ES-I3 (cell line): ENCODE measurements around the gene TPT1.

Experiments
- H3K36me3 ChIP-seq: 2 replicates; pipeline ENCODE4 v1.6.1; 2013; ENCODE audit warnings: mild to moderate bottlenecking, low read length, control low read depth, moderate library complexity; ENCODE audit not compliant: insufficient read depth
- H3K4me1 ChIP-seq: 2 replicates; pipeline ENCODE4 v1.6.1; 2013; ENCODE audit warnings: mild to moderate bottlenecking, control low read depth, low read length; ENCODE audit not compliant: insufficient read depth
- H3K9ac ChIP-seq: 2 replicates; pipeline ENCODE4 v1.6.1; 2013; ENCODE audit warnings: low read depth, mild to moderate bottlenecking, low read length, moderate library complexity
- H3K9me3 ChIP-seq: 2 replicates; pipeline ENCODE4 v1.6.1; 2013; ENCODE audit warnings: mild to moderate bottlenecking, low read length, moderate library complexity; ENCODE audit not compliant: control insufficient read depth, insufficient read depth

Gene TPT1

GRCh38 chr13:45295536-45295935 lies 45.4 kb downstream of the TPT1 start:
- no peaks in the 10 kb centered on the region for H3K9me3 ChIP-seq
- H3K9ac ChIP-seq: no peak overlapping the region
- H3K36me3 ChIP-seq: no peaks in the 10 kb centered on the region
- peaks cover 3% of the 10 kb centered on the region; the same call in 1 of the 2 replicates for H3K4me1 ChIP-seq

DNA sequence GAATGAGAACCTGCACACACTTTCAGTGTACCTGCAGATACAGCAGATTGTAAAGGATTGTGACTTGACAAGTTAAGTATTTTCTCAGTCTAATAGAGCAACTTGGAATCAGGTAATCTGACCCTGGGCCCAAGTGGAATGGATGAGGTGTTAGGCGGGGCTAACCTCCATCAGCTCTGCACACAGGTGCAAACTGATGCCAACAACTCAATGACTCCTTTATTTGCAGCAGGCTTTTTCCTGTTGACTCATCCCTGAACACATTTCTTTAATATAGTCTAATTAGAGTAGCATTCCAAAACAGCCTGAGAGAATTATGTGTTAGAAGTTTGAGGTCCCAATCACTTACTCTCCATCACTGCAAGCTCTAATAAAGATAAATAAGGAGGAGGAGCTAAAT lies 48.8 kb downstream of the TPT1 start:
- no peaks in the 10 kb centered on the region for H3K4me1 ChIP-seq
- no peaks in the 10 kb centered on the region for H3K9me3 ChIP-seq
- H3K9ac ChIP-seq: no peak overlapping the region
- no peaks in the 10 kb centered on the region for H3K36me3 ChIP-seq

GRCh38 chr13:45289936-45290563 lies 50.9 kb downstream of the TPT1 start:
- Histone ChIP-seq H3K9ac (no peak overlapping the region), H3K4me1 (no peaks in the 10 kb centered on the region), H3K9me3 (no peaks in the 10 kb centered on the region), H3K36me3 (no peaks in the 10 kb centered on the region)
